Pancreas (tissue), 10 donors: ENCODE data around the gene HNF1B. TPM values are rescaled to one million over a fixed set of nuclear protein-coding genes. Genes with fewer than 3 reads are reported as not detected.
A peak's percentile ranks its signal among the peaks of the same experiment; 100 is the strongest.

ENCODE experiments used
- ATAC-seq, 4 donors: fragments of 200-7000 bp; cut with Tn5 transposase; one replicate each; pipeline versions ENCODE4 v1.8.0 to v1.9.1; 2020; ENCODE audit warnings: mild to moderate bottlenecking in 4 of 4, moderate library complexity in 4 of 4
- DNase-seq, 6 donors: peaks; one replicate each; pipeline ENCODE4 v3.0.0-alpha.2; 2020
- FAIRE-seq: peaks from 2 replicates; lab custom pipeline; 2012; peaks lifted over from hg19 to GRCh38; lab: Jason Lieb, UNC
- H3K27ac ChIP-seq, 4 donors: fragments of 200-600 bp; sonication (generic); 1 replicate in 3 of 4; 2 replicates in 1 of 4; pipeline versions ENCODE4 v1.5.0 to v1.8.0; 2020
- H3K27me3 ChIP-seq, 4 donors: fragments of 200-600 bp; one replicate each; pipeline ENCODE4 v1.8.0; 2021
- H3K36me3 ChIP-seq, 3 donors: fragments of 200-600 bp; sonication (generic) in 1 of 3; one replicate each; pipeline versions ENCODE4 v1.5.0 to v1.8.0; 2020 to 2021
- H3K4me1 ChIP-seq, 3 donors: fragments of 200-600 bp; one replicate each; pipeline ENCODE4 v1.8.0; 2021
- H3K4me3 ChIP-seq, 4 donors: fragments of 200-600 bp; sonication (generic) in 2 of 4; one replicate each; pipeline versions ENCODE4 v1.5.0 to v1.8.0; 2020 to 2021
- H3K9me3 ChIP-seq, 4 donors: fragments of 200-600 bp; one replicate each; pipeline ENCODE4 v1.8.0; 2021
- CTCF ChIP-seq, 4 donors: fragments of 200-600 bp; sonication (generic) in 3 of 4; IDR thresholded peaks; one replicate each; pipeline versions ENCODE4 v1.5.0 to v1.8.0; 2021; ENCODE audit warnings: antibody characterized with exemption in 4 of 4
- WGBS, 2 donors: extraction: QIAGEN DNeasy Blood & Tissue Kit; methylation state at CpG; one replicate each; pipeline ENCODE4 v1.1.7; 2013; 5-methylcytosine and 5-hydroxymethylcytosine counted together
- intact Hi-C, 3 donors: fragments of 100-400 bp; cut with DNase I; formaldehyde crosslinking; loops; one replicate each; pipeline versions ENCODE4 v1.11.1 to v1.14.2; 2022
- polyA plus RNA-seq, 2 donors: library from polyadenylated mRNA; stranded (reverse); fragments of 200-250 nt; gene quantifications; one replicate each; pipeline ENCODE4 v1.2.3, GENCODE V29; 2013
- total RNA-seq, 6 donors: library from RNA; stranded (reverse); fragmentation: NEBNext Ultra II Directional in 4 of 6; extraction: Animal tissue kit (Norgen Biotek cat#: 25700) in 4 of 6; gene quantifications; one replicate each; pipeline versions ENCODE4 v1.2.1 to v1.2.4, GENCODE V29; 2021 to 2023
- donor health status: healthy with polysubstance abuse.
- donor health status: DM: no; HTN: no; CAD: no; lungs with moderate emphysema.
- donor health status: DM: no; HTN: no; CAD: no.
- donor health status: control.
- donor health status: control.
- donor health status: Bipolar disorder and iron deficiency.
- donor health status: DM: yes; HTN: yes; CAD: no.
- donor health status: DM: no; HTN: no; CAD: no.
- donor health status: DM: no; HTN: no; CAD: no.
- donor health status: DM: yes; HTN: yes; CAD: no.

HNF1B gene
- total and polyA plus RNA-seq, 8 donors = 24.9 to 50.5 (median 33.6) TPM

- no peak for TF ChIP-seq CTCF (IDR thresholded peaks at IDR 0.05)
- Histone ChIP-seq H3K27ac (peak overlapping the region in 1 of 4 donors; percentile 19), H3K36me3 (peaks cover 0 to 41% (median 4%) of the 10 kb centered on the region in 3 donors), H3K4me1 (peaks cover 14 to 20% (median 16%) of the 10 kb centered on the region in 3 donors), H3K9me3 (no peaks in the 10 kb centered on the region), H3K4me3 (no peak overlapping the region), H3K27me3 (no peaks in the 10 kb centered on the region)
- 90 to 91% methylated on average over 12 of the region's 12 CpGs for WGBS, 2 donors
- intact Hi-C loops = no loop called here
- DNase-seq (no peak), FAIRE-seq (no peak), ATAC-seq (no peak)
Observed at GRCh38 chr17:37731056-37731455, 13.8 kb downstream of the HNF1B start.

GRCh38 chr17:37729905-37730304 is 15.0 kb downstream of the HNF1B start:
- ATAC-seq = no peak
- no peaks in the 10 kb centered on the region for H3K27me3 ChIP-seq
- no peaks in the 10 kb centered on the region for H3K9me3 ChIP-seq
- peaks cover 0 to 41% (median 4%) of the 10 kb centered on the region in 3 donors for H3K36me3 ChIP-seq
- FAIRE-seq = no peak
- DNase-seq = no peak
- intact Hi-C loops = no loop called here
- H3K4me3 ChIP-seq = no peak overlapping the region
- peaks cover 14 to 30% (median 21%) of the 10 kb centered on the region in 3 donors for H3K4me1 ChIP-seq
- 66 to 69% methylated on average over 6 of the region's 6 CpGs for WGBS, 2 donors
- H3K27ac ChIP-seq = peak overlapping the region in 3 of 4 donors; percentile 20 to 33 (median 30)
- no peak for TF ChIP-seq CTCF (IDR thresholded peaks at IDR 0.05)

GRCh38 chr17:37726891-37727675 is 17.8 kb downstream of the HNF1B start:
- no peak for TF ChIP-seq CTCF (IDR thresholded peaks at IDR 0.05)
- Histone ChIP-seq H3K4me1 (peaks cover 14 to 24% (median 20%) of the 10 kb centered on the region in 3 donors), H3K4me3 (no peak overlapping the region), H3K9me3 (no peaks in the 10 kb centered on the region), H3K36me3 (peaks cover 0 to 26% (median 0%) of the 10 kb centered on the region in 3 donors), H3K27me3 (no peaks in the 10 kb centered on the region), H3K27ac (peak overlapping the region; percentile 29 to 70 (median 48))
- WGBS, 2 donors = 21 to 29% methylated on average over 12 of the region's 12 CpGs
- peak; percentile 64 to 86 (median 79) for ATAC-seq
- FAIRE-seq = no peak
- intact Hi-C loops = no loop called here
- peak in 5 of 6 donors; percentile 54 to 84 (median 76) for DNase-seq

- WGBS, 2 donors = 56 to 58% methylated on average over 3 of the region's 3 CpGs
- intact Hi-C loops = no loop called here
- Histone ChIP-seq H3K9me3 (no peaks in the 10 kb centered on the region), H3K36me3 (peaks cover 0 to 20% (median 0%) of the 10 kb centered on the region in 3 donors), H3K27me3 (no peaks in the 10 kb centered on the region), H3K4me1 (peaks cover 14 to 24% (median 22%) of the 10 kb centered on the region in 3 donors), H3K27ac (peak overlapping the region; percentile 29 to 70 (median 46)), H3K4me3 (no peak overlapping the region)
- no peak for TF ChIP-seq CTCF (IDR thresholded peaks at IDR 0.05)
- DNase-seq (no peak), ATAC-seq (peak in 1 of 4 donors; percentile 2), FAIRE-seq (no peak)
Observed at GRCh38 chr17:37726248-37726647, 18.6 kb downstream of the HNF1B start.
